HepG2 (cell line): Measurements from ENCODE around the gene KIZ. TPM values are rescaled to one million over a fixed set of nuclear protein-coding genes. Genes with fewer than 3 reads are reported as not detected.
A peak's percentile ranks its signal among the peaks of the same experiment; 100 is the strongest.

Experiments used
- AHR ChIP-seq: IDR thresholded peaks from 2 replicates; pipeline ENCODE4 v1.6.1; 2018; ENCODE audit warnings: missing genetic modification reagents, missing compliant biosample characterization
- ATF7 ChIP-seq, 2 experiments: fragments of 450-650 bp in 1 of 2; sonication (generic) in 1 of 2; formaldehyde crosslinking in 1 of 2; IDR thresholded peaks; 2 replicates each; pipeline versions ENCODE4 v1.4.0 to v1.6.1; 2016 to 2020; ENCODE audit warnings: antibody characterized with exemption in 1 of 2, mild to moderate bottlenecking in 1 of 2, missing genetic modification reagents in 1 of 2
- DRAP1 ChIP-seq: IDR thresholded peaks from 2 replicates; pipeline ENCODE4 v1.6.1; 2016; ENCODE audit warnings: missing genetic modification reagents, missing compliant biosample characterization
- ELF4 ChIP-seq: sonication (generic); formaldehyde crosslinking; IDR thresholded peaks from 2 replicates; pipeline ENCODE4 v1.5.0; 2020; ENCODE audit warnings: missing genetic modification reagents, mild to moderate bottlenecking, moderate library complexity, borderline replicate concordance
- FOXA1 ChIP-seq, 2 experiments: fragments of 450-650 bp in 1 of 2; sonication (generic) in 1 of 2; formaldehyde crosslinking in 1 of 2; IDR thresholded peaks; 2 replicates each; pipeline versions ENCODE4 v1.4.0 to v1.6.1; 2016 to 2020; ENCODE audit warnings: missing genetic modification reagents in 1 of 2
- GATAD1 ChIP-seq: IDR thresholded peaks from 2 replicates; pipeline ENCODE4 v1.6.1; 2016; ENCODE audit warnings: missing genetic modification reagents, missing compliant biosample characterization
- HOXA5 ChIP-seq: sonication (generic); formaldehyde crosslinking; IDR thresholded peaks from 2 replicates; pipeline ENCODE4 v1.4.0; 2020; ENCODE audit warnings: missing genetic modification reagents
- HOXA9 ChIP-seq: sonication (generic); formaldehyde crosslinking; IDR thresholded peaks from 2 replicates; pipeline ENCODE4 v1.8.1; 2022; ENCODE audit warnings: missing genetic modification reagents, mild to moderate bottlenecking, moderate library complexity, borderline replicate concordance
- KLF11 ChIP-seq: IDR thresholded peaks from 2 replicates; pipeline ENCODE4 v1.6.1; 2016; ENCODE audit warnings: missing compliant biosample characterization
- NONO ChIP-seq, 2 experiments: fragments of 450-650 bp in 1 of 2; sonication (generic) in 1 of 2; formaldehyde crosslinking in 1 of 2; IDR thresholded peaks in 1 of 2; conservative IDR thresholded peaks in 1 of 2; 2 replicates each; pipeline versions ENCODE4 v1.6.1 to v1.8.0; 2017 to 2022; ENCODE audit warnings: mild to moderate bottlenecking in 1 of 2, missing genetic modification reagents in 1 of 2, moderate library complexity in 1 of 2
- SP140L ChIP-seq: sonication (generic); formaldehyde crosslinking; IDR thresholded peaks from 2 replicates; pipeline ENCODE4 v1.4.0; 2020; ENCODE audit warnings: missing genetic modification reagents, borderline replicate concordance
- SSRP1 ChIP-seq: IDR thresholded peaks from 2 replicates; pipeline ENCODE4 v1.6.1; 2016; ENCODE audit warnings: control low read depth
- TCF12 ChIP-seq, 2 experiments: fragments of 450-650 bp in 1 of 2; sonication (generic) in 1 of 2; formaldehyde crosslinking in 1 of 2; IDR thresholded peaks; 2 replicates each; pipeline versions ENCODE4 v1.6.1 to v1.8.0; 2017 to 2022; ENCODE audit warnings: antibody characterized with exemption in 1 of 2, mild to moderate bottlenecking in 1 of 2, missing genetic modification reagents in 1 of 2, moderate library complexity in 1 of 2
- ZBTB25 ChIP-seq: IDR thresholded peaks from 2 replicates; pipeline ENCODE4 v1.6.1; 2018; ENCODE audit warnings: missing genetic modification reagents
- ZBTB7A ChIP-seq: sonication (generic); formaldehyde crosslinking; IDR thresholded peaks from 2 replicates; pipeline ENCODE4 v1.8.0; 2022; ENCODE audit warnings: mild to moderate bottlenecking, missing genetic modification reagents
- ZFAT ChIP-seq: sonication (generic); formaldehyde crosslinking; conservative IDR thresholded peaks from 2 replicates; pipeline ENCODE4 v1.8.1; 2023; ENCODE audit warnings: missing genetic modification reagents, inconsistent platforms
- ZFP36L1 ChIP-seq: sonication (generic); formaldehyde crosslinking; IDR thresholded peaks from 2 replicates; pipeline ENCODE4 v1.8.0; 2022; ENCODE audit warnings: mild to moderate bottlenecking, missing genetic modification reagents, moderate library complexity
- ZFP90 ChIP-seq: sonication (generic); formaldehyde crosslinking; IDR thresholded peaks from 2 replicates; pipeline ENCODE4 v1.8.0; 2022; ENCODE audit warnings: missing genetic modification reagents, mild to moderate bottlenecking, inconsistent platforms, borderline replicate concordance
- ZNF605 ChIP-seq: sonication (generic); formaldehyde crosslinking; IDR thresholded peaks from 2 replicates; pipeline ENCODE4 v1.8.0; 2022; ENCODE audit warnings: mild to moderate bottlenecking, missing genetic modification reagents
- polyA plus RNA-seq, 8 experiments: library from polyadenylated mRNA; depleted of rRNA in 3 of 8; stranded (reverse) in 7 of 8; unstranded in 1 of 8; fragments of >200 nt; fragmentation: Illumina TruSeq in 4 of 8; extraction: Trizol in 4 of 8; gene quantifications; 2 replicates each; pipeline versions ENCODE4 v1.2.1 to v1.2.3, GENCODE V29; 2011 to 2016; ENCODE audit warnings: low read depth in 4 of 8, missing spikeins in 1 of 8, mixed read lengths in 1 of 8; ENCODE audit not compliant: insufficient read depth in 1 of 8
- total RNA-seq, 5 experiments: library from RNA; depleted of rRNA; stranded (reverse); fragments of >200 nt; fragmentation: Illumina TruSeq; extraction: Trizol; gene quantifications; 2 replicates each; pipeline ENCODE4 v1.2.3, GENCODE V29; 2016; ENCODE audit warnings: low read depth in 1 of 5
- TF ChIP-seq, protein P1 (sequence below): sonication (generic); formaldehyde crosslinking; IDR thresholded peaks from 2 replicates; pipeline ENCODE4 v1.4.0; 2020; ENCODE audit warnings: missing genetic modification reagents
- TF ChIP-seq, protein P2 (sequence below): sonication (generic); formaldehyde crosslinking; IDR thresholded peaks from 2 replicates; pipeline ENCODE4 v1.5.0; 2020; ENCODE audit warnings: missing genetic modification reagents, mild to moderate bottlenecking, borderline replicate concordance
- TF ChIP-seq, protein P3 (sequence below): sonication (generic); formaldehyde crosslinking; IDR thresholded peaks from 2 replicates; pipeline ENCODE4 v1.4.0; 2020; ENCODE audit warnings: mild to moderate bottlenecking, low read depth, missing genetic modification reagents

The KIZ gene
- total and polyA plus RNA-seq, 2 of the 13 experiments (the other 11 are each of a cell fraction or from before 2014, with no cell fraction given) = 46.3 to 114 TPM

- TF ChIP-seq, protein P1, sequence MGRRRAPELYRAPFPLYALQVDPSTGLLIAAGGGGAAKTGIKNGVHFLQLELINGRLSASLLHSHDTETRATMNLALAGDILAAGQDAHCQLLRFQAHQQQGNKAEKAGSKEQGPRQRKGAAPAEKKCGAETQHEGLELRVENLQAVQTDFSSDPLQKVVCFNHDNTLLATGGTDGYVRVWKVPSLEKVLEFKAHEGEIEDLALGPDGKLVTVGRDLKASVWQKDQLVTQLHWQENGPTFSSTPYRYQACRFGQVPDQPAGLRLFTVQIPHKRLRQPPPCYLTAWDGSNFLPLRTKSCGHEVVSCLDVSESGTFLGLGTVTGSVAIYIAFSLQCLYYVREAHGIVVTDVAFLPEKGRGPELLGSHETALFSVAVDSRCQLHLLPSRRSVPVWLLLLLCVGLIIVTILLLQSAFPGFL (CRISPR knock-in tag) = no peak
- TF ChIP-seq SP140L (CRISPR knock-in tag) (no peak), ZNF605 (CRISPR knock-in tag) (peak; percentile 90), ZBTB25 (CRISPR knock-in tag) (peak; percentile 62; the same call in 1 of the 2 replicates), KLF11 (CRISPR knock-in tag) (0 out of 2 replicates have a peak, but pooled peaks have one; percentile 19), ZFAT (CRISPR knock-in tag) (peak; percentile 49; the same call in 1 of the 2 replicates), ATF7 (IDR thresholded peaks at IDR 0.05) (no peak), ATF7 (CRISPR knock-in tag; IDR thresholded peaks at IDR 0.05) (no peak; the same call in 1 of the 2 replicates), TCF12 (IDR thresholded peaks at IDR 0.05) (no peak), TCF12 (CRISPR knock-in tag; IDR thresholded peaks at IDR 0.05) (0 out of 2 replicates have a peak, but pooled peaks have one; percentile 60), ELF4 (CRISPR knock-in tag) (no peak), FOXA1 (IDR thresholded peaks at IDR 0.05) (no peak), FOXA1 (CRISPR knock-in tag; IDR thresholded peaks at IDR 0.05) (peak; percentile 99), ZFP90 (peak; percentile 81; the same call in 1 of the 2 replicates), SSRP1 (CRISPR knock-in tag) (peak; percentile 9; the same call in 1 of the 2 replicates), DRAP1 (CRISPR knock-in tag) (peak; percentile 93), ZFP36L1 (CRISPR knock-in tag) (peak; percentile 70; the same call in 1 of the 2 replicates), AHR (CRISPR knock-in tag) (peak; percentile 62), ZBTB7A (0 out of 2 replicates have a peak, but pooled peaks have one; percentile 20), NONO (IDR thresholded peaks at IDR 0.05) (no peak), NONO (CRISPR knock-in tag; conservative IDR thresholded peaks at IDR 0.05) (peak; percentile 98), GATAD1 (CRISPR knock-in tag) (peak; percentile 69; the same call in 1 of the 2 replicates), HOXA5 (peak; percentile 73), HOXA9 (CRISPR knock-in tag) (peak; percentile 44; the same call in 1 of the 2 replicates)
- TF ChIP-seq, protein P2, sequence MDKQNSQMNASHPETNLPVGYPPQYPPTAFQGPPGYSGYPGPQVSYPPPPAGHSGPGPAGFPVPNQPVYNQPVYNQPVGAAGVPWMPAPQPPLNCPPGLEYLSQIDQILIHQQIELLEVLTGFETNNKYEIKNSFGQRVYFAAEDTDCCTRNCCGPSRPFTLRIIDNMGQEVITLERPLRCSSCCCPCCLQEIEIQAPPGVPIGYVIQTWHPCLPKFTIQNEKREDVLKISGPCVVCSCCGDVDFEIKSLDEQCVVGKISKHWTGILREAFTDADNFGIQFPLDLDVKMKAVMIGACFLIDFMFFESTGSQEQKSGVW (CRISPR knock-in tag) = no peak
- TF ChIP-seq, protein P3, sequence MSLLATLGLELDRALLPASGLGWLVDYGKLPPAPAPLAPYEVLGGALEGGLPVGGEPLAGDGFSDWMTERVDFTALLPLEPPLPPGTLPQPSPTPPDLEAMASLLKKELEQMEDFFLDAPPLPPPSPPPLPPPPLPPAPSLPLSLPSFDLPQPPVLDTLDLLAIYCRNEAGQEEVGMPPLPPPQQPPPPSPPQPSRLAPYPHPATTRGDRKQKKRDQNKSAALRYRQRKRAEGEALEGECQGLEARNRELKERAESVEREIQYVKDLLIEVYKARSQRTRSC (CRISPR knock-in tag) = 0 out of 2 replicates have a peak, but pooled peaks have one; percentile 68
These were observed at the start of gene KIZ (continued) for GRCh38 chr20:21125849-21126580.
